HEK293T (cell line): ENCODE data around the gene VWA3B.

Source experiments
- CTCF ChIA-PET: fragments of 350-600 bp; formaldehyde crosslinking; extraction: SDS; loops from one replicate; lab custom pipeline; 2021; ENCODE audit warnings: antibody characterized with exemption, inconsistent platforms; lab: Yijun Ruan, JAX
- POLR2A ChIA-PET: fragments of 350-600 bp; formaldehyde crosslinking; extraction: SDS; loops from one replicate; lab custom pipeline; 2020; ENCODE audit warnings: antibody characterized with exemption, inconsistent platforms; lab: Yijun Ruan, JAX
- DNase-seq: peaks from one replicate; pipeline ENCODE4 v3.0.0; 2012; ENCODE audit warnings: mixed read lengths; ENCODE audit errors: extremely low spot score
- ARNT ChIP-seq: fragments of 450-650 bp; IDR thresholded peaks from 2 replicates; pipeline ENCODE4 v1.6.1; 2017; ENCODE audit warnings: mild to moderate bottlenecking
- BHLHE40 ChIP-seq: fragments of 450-650 bp; IDR thresholded peaks from 2 replicates; pipeline ENCODE4 v1.6.1; 2016; ENCODE audit warnings: mild to moderate bottlenecking, moderate library complexity, borderline replicate concordance
- CTBP1 ChIP-seq: fragments of 450-650 bp; IDR thresholded peaks from 2 replicates; pipeline ENCODE4 v1.6.1; 2016; ENCODE audit warnings: borderline replicate concordance
- ELF4 ChIP-seq: fragments of 450-650 bp; IDR thresholded peaks from 2 replicates; pipeline ENCODE4 v1.6.1; 2017; ENCODE audit warnings: antibody characterized with exemption
- FOXA1 ChIP-seq: fragments of 450-650 bp; IDR thresholded peaks from 2 replicates; pipeline ENCODE4 v1.6.1; 2016; ENCODE audit warnings: mild to moderate bottlenecking
- FOXK2 ChIP-seq: fragments of 450-650 bp; IDR thresholded peaks from 2 replicates; pipeline ENCODE4 v1.6.1; 2016; ENCODE audit warnings: mild to moderate bottlenecking
- FOXM1 ChIP-seq: fragments of 450-650 bp; IDR thresholded peaks from 2 replicates; pipeline ENCODE4 v1.6.1; 2017; ENCODE audit warnings: mild to moderate bottlenecking, borderline replicate concordance
- HDGF ChIP-seq: fragments of 450-650 bp; IDR thresholded peaks from 2 replicates; pipeline ENCODE4 v1.6.1; 2017; ENCODE audit warnings: antibody characterized with exemption, borderline replicate concordance
- L3MBTL2 ChIP-seq: fragments of 450-650 bp; conservative IDR thresholded peaks from 2 replicates; pipeline ENCODE4 v1.6.1; 2016; ENCODE audit warnings: mild to moderate bottlenecking
- LEF1 ChIP-seq: fragments of 450-650 bp; IDR thresholded peaks from 2 replicates; pipeline ENCODE4 v1.6.1; 2017; ENCODE audit warnings: mild to moderate bottlenecking, borderline replicate concordance
- NFRKB ChIP-seq: fragments of 450-650 bp; IDR thresholded peaks from 2 replicates; pipeline ENCODE4 v1.6.1; 2016; ENCODE audit warnings: mild to moderate bottlenecking, moderate library complexity
- PKNOX1 ChIP-seq: fragments of 450-650 bp; IDR thresholded peaks from 2 replicates; pipeline ENCODE4 v1.6.1; 2016
- SP1 ChIP-seq: fragments of 450-650 bp; IDR thresholded peaks from 2 replicates; pipeline ENCODE4 v1.6.1; 2017
- SUZ12 ChIP-seq: fragments of 450-650 bp; IDR thresholded peaks from 2 replicates; pipeline ENCODE4 v1.6.1; 2016; ENCODE audit warnings: mild to moderate bottlenecking
- TARDBP ChIP-seq: fragments of 450-650 bp; IDR thresholded peaks from 2 replicates; pipeline ENCODE4 v1.6.1; 2016
- ZNF384 ChIP-seq: fragments of 450-650 bp; IDR thresholded peaks from 2 replicates; pipeline ENCODE4 v1.6.1; 2016

VWA3B gene

GRCh38 chr2:98327776-98328175, 240.8 kb downstream of the VWA3B start:
- CTCF ChIA-PET = no interaction called here

GRCh38 chr2:98329549-98329948, 242.6 kb downstream of the VWA3B start:
- CTCF ChIA-PET = no interaction called here

More at GRCh38 chr2:98327776-98328175, 240.8 kb downstream of the VWA3B start:
- DNase-seq = no peak
- no peak for TF ChIP-seq BHLHE40
- TF ChIP-seq L3MBTL2 = no peak
- TF ChIP-seq LEF1 = no peak
- no peak for TF ChIP-seq NFRKB
- TF ChIP-seq PKNOX1 = no peak
- TF ChIP-seq FOXA1 = no peak
- no peak for TF ChIP-seq FOXM1
- TF ChIP-seq ELF4 = no peak
- TF ChIP-seq ARNT = no peak
- no peak for TF ChIP-seq FOXK2
- no peak for TF ChIP-seq CTBP1
- TF ChIP-seq SP1 = no peak
- POLR2A ChIA-PET = no interaction called here

GRCh38 chr2:98332989-98333388, 246.0 kb downstream of the VWA3B start:
- no peak for TF ChIP-seq NFRKB
- TF ChIP-seq L3MBTL2 = no peak
- no peak for TF ChIP-seq SUZ12
- no peak for TF ChIP-seq SP1
- no peak for TF ChIP-seq ZNF384
- TF ChIP-seq CTBP1 = no peak
- no peak for TF ChIP-seq FOXK2
- TF ChIP-seq BHLHE40 = no peak
- TF ChIP-seq FOXM1 = no peak
- TF ChIP-seq ARNT = no peak
- TF ChIP-seq TARDBP = no peak
- TF ChIP-seq PKNOX1 = no peak
- TF ChIP-seq ELF4 = no peak
- no peak for TF ChIP-seq HDGF
- no peak for TF ChIP-seq FOXA1
- no peak for TF ChIP-seq LEF1
- POLR2A ChIA-PET = no interaction called here
- CTCF ChIA-PET = no interaction called here
- DNase-seq = no peak

More at GRCh38 chr2:98329549-98329948, 242.6 kb downstream of the VWA3B start:
- TF ChIP-seq HDGF = no peak
- TF ChIP-seq ARNT = no peak
- DNase-seq = no peak
- POLR2A ChIA-PET = no interaction called here

- DNase-seq = no peak
- ChIA-PET CTCF (interaction anchor here (0.7 kb wide), 1 partner anchor 15 kb away, joined by 3 read pairs; no protein-coding TSS in a partner anchor), POLR2A (no interaction called here)
- TF ChIP-seq LEF1 = no peak
- no peak for TF ChIP-seq ARNT
- no peak for TF ChIP-seq CTBP1
- TF ChIP-seq TARDBP = no peak
- TF ChIP-seq ELF4 = no peak
- no peak for TF ChIP-seq FOXK2
- TF ChIP-seq FOXA1 = no peak
- no peak for TF ChIP-seq PKNOX1
- TF ChIP-seq SUZ12 = no peak
- no peak for TF ChIP-seq NFRKB
- TF ChIP-seq BHLHE40 = no peak
- no peak for TF ChIP-seq HDGF
- no peak for TF ChIP-seq ZNF384
Observed at GRCh38 chr2:98333922-98334321, 247.0 kb downstream of the VWA3B start.

- TF ChIP-seq SUZ12 (no peak), NFRKB (no peak), ZNF384 (no peak), BHLHE40 (no peak), PKNOX1 (no peak), L3MBTL2 (no peak), HDGF (no peak), FOXK2 (no peak), TARDBP (no peak), ARNT (no peak), SP1 (no peak), ELF4 (no peak), LEF1 (no peak), FOXM1 (no peak), FOXA1 (no peak), CTBP1 (no peak)
- CTCF ChIA-PET = no interaction called here
- POLR2A ChIA-PET = no interaction called here
- DNase-seq = no peak
Observed at GRCh38 chr2:98334439-98335078, 247.6 kb downstream of the VWA3B start.
